ENCODE measurements around the gene CHPF2. TPM values are rescaled to one million over a fixed set of nuclear protein-coding genes. Genes with fewer than 3 reads are reported as not detected.

The CHPF2 gene
- total and polyA plus RNA-seq, 2 experiments from 2014 or later = 4.8 to 26.1 TPM

DNA sequence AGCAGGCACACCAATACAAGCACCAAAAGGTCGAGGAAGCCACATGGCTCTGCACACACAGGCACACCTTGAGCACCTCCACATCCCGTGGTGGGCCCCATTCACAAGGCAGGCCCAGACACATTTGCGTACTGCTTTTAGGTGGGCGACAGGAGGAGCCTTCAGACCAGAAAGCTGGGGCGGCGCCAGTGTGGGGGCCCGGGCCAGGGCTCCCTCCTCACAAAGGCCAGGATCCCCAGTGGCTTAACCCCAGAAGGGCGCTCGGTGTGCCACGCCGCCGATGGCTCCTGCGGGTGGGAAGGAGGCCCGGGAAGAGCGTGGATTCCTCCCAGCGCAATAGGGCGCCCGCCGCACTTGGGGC lies 19.0 kb downstream of the CHPF2 start:
- Histone ChIP-seq H3K4me3 (peak overlapping the region; percentile 94), H3K4me2 (peak overlapping the region; percentile 90), H3K9me2 (ENCODE audit: insufficient read depth) (no peaks in the 10 kb centered on the region), H3K4me1 (ENCODE audit: insufficient read depth) (peaks cover 33% of the 10 kb centered on the region), H3K36me3 (ENCODE audit: insufficient read depth) (no peaks in the 10 kb centered on the region), H3F3A (replicated peaks; ENCODE audit: low read depth) (peaks cover 5% of the 10 kb centered on the region), H3K27me3 (ENCODE audit: insufficient read depth) (peaks cover 75% of the 10 kb centered on the region), H3K79me2 (replicated peaks; ENCODE audit: insufficient read depth) (no peaks in the 10 kb centered on the region), H4K20me1 (replicated peaks; ENCODE audit: insufficient read depth) (no peaks in the 10 kb centered on the region), H3K27ac (ENCODE audit: low read depth) (no peak overlapping the region), H2AFZ (peak overlapping the region; percentile 96)
- Mint-ChIP-seq H3K4me3 (peak overlapping the region; percentile 69), H3K36me3 (ENCODE audit: low read depth) (no peaks in the 10 kb centered on the region; the same call in 2 of the 3 replicates), H3K27ac (no peak overlapping the region), H3K9me3 (no peaks in the 10 kb centered on the region), H3K4me1 (peaks cover 58% of the 10 kb centered on the region), H3K27me3 (ENCODE audit: insufficient read depth, low read depth, poor library complexity) (peaks cover 77% of the 10 kb centered on the region)
- no peak for ATAC-seq
- TF ChIP-seq EZH2 (IDR thresholded peaks at IDR 0.05; ENCODE audit: low read depth, unreplicated experiment) (peak; percentile 59), ZNF114 (CRISPR knock-in tag; IDR thresholded peaks at IDR 0.05) (no peak)
- peak; percentile 51 for DNase-seq (ENCODE audit: low spot score)

DNA sequence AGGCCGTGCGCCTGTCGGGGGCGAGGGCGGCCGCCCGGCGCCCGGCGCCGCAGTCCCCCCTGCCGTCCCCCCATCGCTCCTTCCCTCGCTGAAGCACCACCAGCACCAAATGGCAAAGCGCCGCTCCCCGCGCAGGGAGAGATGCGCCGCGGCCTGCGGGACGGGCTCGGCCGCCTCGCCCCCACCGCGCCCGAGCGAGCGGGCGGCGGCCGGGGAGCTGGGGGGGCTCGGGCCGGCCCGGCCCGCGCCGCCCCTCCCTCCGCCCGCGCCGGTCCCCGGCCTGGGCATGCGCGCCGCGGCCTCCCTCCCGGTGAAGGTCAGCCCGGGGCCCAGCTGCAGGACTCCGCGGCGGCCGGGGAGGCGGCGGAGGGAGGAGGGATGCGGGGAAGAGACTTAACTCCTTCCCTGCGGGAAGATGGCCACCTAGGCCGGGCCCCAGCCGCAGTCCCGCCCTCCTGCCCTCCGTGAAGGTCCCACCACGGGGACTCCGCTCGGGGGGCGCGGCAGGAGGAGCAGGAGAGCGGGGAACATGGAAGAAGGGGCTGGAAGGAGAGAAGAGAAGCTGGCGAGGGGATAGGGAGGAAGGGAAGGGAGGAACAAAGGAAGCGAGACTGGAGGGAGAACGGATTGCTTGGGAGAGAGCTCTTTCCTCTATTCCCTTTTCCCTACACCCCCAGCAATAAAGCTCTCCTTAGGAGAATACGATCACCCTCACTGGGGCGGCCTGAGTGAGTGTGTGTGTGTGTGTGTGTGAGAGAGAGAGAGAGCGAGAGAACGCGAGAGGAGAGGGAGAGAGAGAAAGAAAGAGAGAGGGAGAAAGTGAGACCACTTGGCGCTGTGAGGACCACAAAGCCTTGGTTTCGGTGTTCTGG lies 19.6 kb downstream of the CHPF2 start:
- Histone ChIP-seq H4K20me1 (replicated peaks; ENCODE audit: insufficient read depth) (no peaks in the 10 kb centered on the region), H3K79me2 (replicated peaks; ENCODE audit: insufficient read depth) (no peaks in the 10 kb centered on the region), H3K4me3 (peak overlapping the region; percentile 94), H3K4me2 (peak overlapping the region; percentile 94), H3K4me1 (ENCODE audit: insufficient read depth) (peaks cover 28% of the 10 kb centered on the region), H3K9me2 (ENCODE audit: insufficient read depth) (no peaks in the 10 kb centered on the region), H3K27ac (ENCODE audit: low read depth) (no peak overlapping the region), H3K27me3 (ENCODE audit: insufficient read depth) (peaks cover 69% of the 10 kb centered on the region), H2AFZ (peak overlapping the region; percentile 96), H3K36me3 (ENCODE audit: insufficient read depth) (no peaks in the 10 kb centered on the region), H3F3A (replicated peaks; ENCODE audit: low read depth) (peaks cover 5% of the 10 kb centered on the region)
- DNase-seq (ENCODE audit: low spot score) (peak; percentile 79), ATAC-seq (peak; percentile 26)
- Mint-ChIP-seq H3K9me3 (no peaks in the 10 kb centered on the region), H3K27me3 (ENCODE audit: insufficient read depth, low read depth, poor library complexity) (peaks cover 75% of the 10 kb centered on the region), H3K27ac (no peak overlapping the region), H3K4me3 (peak overlapping the region; percentile 85), H3K4me1 (peaks cover 57% of the 10 kb centered on the region), H3K36me3 (ENCODE audit: low read depth) (no peaks in the 10 kb centered on the region; the same call in 2 of the 3 replicates)
- peak; percentile 32; the same call in 1 of the 2 replicates for TF ChIP-seq POLR2AphosphoS5 (IDR thresholded peaks at IDR 0.05; ENCODE audit: low read depth)
- no peak for TF ChIP-seq JUNB (IDR thresholded peaks at IDR 0.05; ENCODE audit: unreplicated experiment)

DNA sequence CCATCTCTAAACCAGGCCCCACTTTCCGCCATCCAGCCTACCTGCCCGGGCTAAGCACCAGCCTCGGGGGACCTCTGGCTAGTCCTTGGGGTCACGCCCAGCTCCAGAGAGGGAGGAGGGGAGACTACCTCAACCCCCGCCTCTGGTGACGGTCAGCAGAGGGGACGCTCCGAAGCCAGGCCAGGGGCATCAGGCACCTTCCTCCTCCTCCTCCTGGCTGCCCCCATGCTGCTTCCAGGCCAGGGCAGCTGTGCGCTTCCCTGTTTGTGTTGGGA lies 20.2 kb downstream of the CHPF2 start:
- Mint-ChIP-seq H3K4me1 (peaks cover 56% of the 10 kb centered on the region), H3K36me3 (ENCODE audit: low read depth) (no peaks in the 10 kb centered on the region; the same call in 2 of the 3 replicates), H3K27me3 (ENCODE audit: insufficient read depth, low read depth, poor library complexity) (peaks cover 70% of the 10 kb centered on the region), H3K9me3 (no peaks in the 10 kb centered on the region), H3K27ac (no peak overlapping the region), H3K4me3 (peak overlapping the region; percentile 85)
- peaks cover 5% of the 10 kb centered on the region for H3F3A ChIP-seq (replicated peaks; ENCODE audit: low read depth)
- ATAC-seq (peak; percentile 4), DNase-seq (ENCODE audit: low spot score) (no peak)
- H3K9me2 ChIP-seq (ENCODE audit: insufficient read depth) = no peaks in the 10 kb centered on the region
- peaks cover 28% of the 10 kb centered on the region for H3K4me1 ChIP-seq (ENCODE audit: insufficient read depth)
- H4K20me1 ChIP-seq (replicated peaks; ENCODE audit: insufficient read depth) = no peaks in the 10 kb centered on the region
- H3K4me3 ChIP-seq = peak overlapping the region; percentile 94
- H3K4me2 ChIP-seq = peak overlapping the region; percentile 94
- H3K27ac ChIP-seq (ENCODE audit: low read depth) = no peak overlapping the region
- H3K36me3 ChIP-seq (ENCODE audit: insufficient read depth) = no peaks in the 10 kb centered on the region
- H3K79me2 ChIP-seq (replicated peaks; ENCODE audit: insufficient read depth) = no peaks in the 10 kb centered on the region
- peaks cover 63% of the 10 kb centered on the region for H3K27me3 ChIP-seq (ENCODE audit: insufficient read depth)
- H2AFZ ChIP-seq = peak overlapping the region; percentile 96
- TF ChIP-seq, protein P1, sequence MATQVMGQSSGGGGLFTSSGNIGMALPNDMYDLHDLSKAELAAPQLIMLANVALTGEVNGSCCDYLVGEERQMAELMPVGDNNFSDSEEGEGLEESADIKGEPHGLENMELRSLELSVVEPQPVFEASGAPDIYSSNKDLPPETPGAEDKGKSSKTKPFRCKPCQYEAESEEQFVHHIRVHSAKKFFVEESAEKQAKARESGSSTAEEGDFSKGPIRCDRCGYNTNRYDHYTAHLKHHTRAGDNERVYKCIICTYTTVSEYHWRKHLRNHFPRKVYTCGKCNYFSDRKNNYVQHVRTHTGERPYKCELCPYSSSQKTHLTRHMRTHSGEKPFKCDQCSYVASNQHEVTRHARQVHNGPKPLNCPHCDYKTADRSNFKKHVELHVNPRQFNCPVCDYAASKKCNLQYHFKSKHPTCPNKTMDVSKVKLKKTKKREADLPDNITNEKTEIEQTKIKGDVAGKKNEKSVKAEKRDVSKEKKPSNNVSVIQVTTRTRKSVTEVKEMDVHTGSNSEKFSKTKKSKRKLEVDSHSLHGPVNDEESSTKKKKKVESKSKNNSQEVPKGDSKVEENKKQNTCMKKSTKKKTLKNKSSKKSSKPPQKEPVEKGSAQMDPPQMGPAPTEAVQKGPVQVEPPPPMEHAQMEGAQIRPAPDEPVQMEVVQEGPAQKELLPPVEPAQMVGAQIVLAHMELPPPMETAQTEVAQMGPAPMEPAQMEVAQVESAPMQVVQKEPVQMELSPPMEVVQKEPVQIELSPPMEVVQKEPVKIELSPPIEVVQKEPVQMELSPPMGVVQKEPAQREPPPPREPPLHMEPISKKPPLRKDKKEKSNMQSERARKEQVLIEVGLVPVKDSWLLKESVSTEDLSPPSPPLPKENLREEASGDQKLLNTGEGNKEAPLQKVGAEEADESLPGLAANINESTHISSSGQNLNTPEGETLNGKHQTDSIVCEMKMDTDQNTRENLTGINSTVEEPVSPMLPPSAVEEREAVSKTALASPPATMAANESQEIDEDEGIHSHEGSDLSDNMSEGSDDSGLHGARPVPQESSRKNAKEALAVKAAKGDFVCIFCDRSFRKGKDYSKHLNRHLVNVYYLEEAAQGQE (IDR thresholded peaks at IDR 0.05; ENCODE audit: unreplicated experiment) = no peak
- TF ChIP-seq ZNF331 (CRISPR knock-in tag; IDR thresholded peaks at IDR 0.05; ENCODE audit: low read depth) (no peak), JUNB (IDR thresholded peaks at IDR 0.05; ENCODE audit: unreplicated experiment) (no peak), ETS1 (IDR thresholded peaks at IDR 0.05) (no peak), CREB1 (CRISPR knock-in tag; IDR thresholded peaks at IDR 0.05; ENCODE audit: low read depth) (no peak), NANOG (IDR thresholded peaks at IDR 0.05; ENCODE audit: borderline replicate concordance) (no peak), EZH2 (IDR thresholded peaks at IDR 0.05; ENCODE audit: low read depth, unreplicated experiment) (no peak), POLR2AphosphoS5 (IDR thresholded peaks at IDR 0.05; ENCODE audit: low read depth) (no peak), EZH2phosphoT487 (IDR thresholded peaks at IDR 0.05; ENCODE audit: unreplicated experiment) (no peak)
- TF ChIP-seq, protein P2, sequence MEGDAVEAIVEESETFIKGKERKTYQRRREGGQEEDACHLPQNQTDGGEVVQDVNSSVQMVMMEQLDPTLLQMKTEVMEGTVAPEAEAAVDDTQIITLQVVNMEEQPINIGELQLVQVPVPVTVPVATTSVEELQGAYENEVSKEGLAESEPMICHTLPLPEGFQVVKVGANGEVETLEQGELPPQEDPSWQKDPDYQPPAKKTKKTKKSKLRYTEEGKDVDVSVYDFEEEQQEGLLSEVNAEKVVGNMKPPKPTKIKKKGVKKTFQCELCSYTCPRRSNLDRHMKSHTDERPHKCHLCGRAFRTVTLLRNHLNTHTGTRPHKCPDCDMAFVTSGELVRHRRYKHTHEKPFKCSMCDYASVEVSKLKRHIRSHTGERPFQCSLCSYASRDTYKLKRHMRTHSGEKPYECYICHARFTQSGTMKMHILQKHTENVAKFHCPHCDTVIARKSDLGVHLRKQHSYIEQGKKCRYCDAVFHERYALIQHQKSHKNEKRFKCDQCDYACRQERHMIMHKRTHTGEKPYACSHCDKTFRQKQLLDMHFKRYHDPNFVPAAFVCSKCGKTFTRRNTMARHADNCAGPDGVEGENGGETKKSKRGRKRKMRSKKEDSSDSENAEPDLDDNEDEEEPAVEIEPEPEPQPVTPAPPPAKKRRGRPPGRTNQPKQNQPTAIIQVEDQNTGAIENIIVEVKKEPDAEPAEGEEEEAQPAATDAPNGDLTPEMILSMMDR (conservative IDR thresholded peaks at IDR 0.05; ENCODE audit: low read depth in 2 of 2) = no peak

Data from GM23338 (cell line).